ENCODE results near the gene LMX1A.

- TF ChIP-seq CTCF (conservative IDR thresholded peaks at IDR 0.05; ENCODE audit: low read depth, low read length) = no peak
- no peak for TF ChIP-seq EZH2 (IDR thresholded peaks at IDR 0.05; ENCODE audit: borderline replicate concordance, low read depth, low read length, poor library complexity, severe bottlenecking)
Measured at GRCh38 chr1:165287329-165287728, 69.2 kb downstream of the LMX1A start.
